H1 (cell line): Measurements from ENCODE around the gene NLGN4X. TPM values are rescaled to one million over a fixed set of nuclear protein-coding genes. Genes with fewer than 3 reads are reported as not detected.

ENCODE experiments used
- BCL11A ChIP-seq, 2 experiments: IDR thresholded peaks; one replicate each; pipeline ENCODE4 v1.6.1; 2011; ENCODE audit warnings: low read depth in 2 of 2, low read length in 2 of 2, mild to moderate bottlenecking in 2 of 2
- CBX8 ChIP-seq: fragments of 300-800, 300-1000 bp; sonication (generic); IDR thresholded peaks from 2 replicates; pipeline ENCODE4 v1.7.1; 2016; ENCODE audit warnings: low read depth, low read length, borderline replicate concordance
- CHD1 ChIP-seq: IDR thresholded peaks from 2 replicates; pipeline ENCODE4 v1.6.1; 2012; ENCODE audit warnings: low read depth, low read length, improper control_type of control experiment
- GTF2F1 ChIP-seq: IDR thresholded peaks from 2 replicates; pipeline ENCODE4 v1.6.1; 2012; ENCODE audit warnings: low read depth, low read length, improper control_type of control experiment, borderline replicate concordance
- JUN ChIP-seq: IDR thresholded peaks from 2 replicates; pipeline ENCODE4 v1.6.1; 2011; ENCODE audit warnings: low read depth, mild to moderate bottlenecking, improper control_type of control experiment, low read length
- KDM1A ChIP-seq: fragments of 200-600, 300-600 bp; sonication (generic); IDR thresholded peaks from 2 replicates; pipeline ENCODE4 v1.7.1; 2016; ENCODE audit warnings: mild to moderate bottlenecking, low read length, borderline replicate concordance
- MAX ChIP-seq: IDR thresholded peaks from 2 replicates; pipeline ENCODE4 v1.6.1; 2012; ENCODE audit warnings: inconsistent platforms
- SP1 ChIP-seq: IDR thresholded peaks from 2 replicates; pipeline ENCODE4 v1.6.1; 2011; ENCODE audit warnings: low read depth, low read length
- SP2 ChIP-seq: IDR thresholded peaks from 2 replicates; pipeline ENCODE4 v1.6.1; 2012; ENCODE audit warnings: mild to moderate bottlenecking, low read length, inconsistent platforms
- YY1 ChIP-seq: IDR thresholded peaks from 2 replicates; pipeline ENCODE4 v1.6.1; 2011; ENCODE audit warnings: low read depth, mild to moderate bottlenecking, low read length
- polyA plus RNA-seq, 7 experiments: library from polyadenylated mRNA; depleted of rRNA in 3 of 7; stranded (reverse) in 5 of 7; unstranded in 2 of 7; fragments of >200 nt in 5 of 7; fragments of 200-250 nt in 2 of 7; gene quantifications; 1 replicate in 5 of 7; 2 replicates in 1 of 7; 4 replicates in 1 of 7; pipeline versions ENCODE4 v1.2.1 to v1.2.3, GENCODE V29; 2011 to 2013; ENCODE audit warnings: missing spikeins in 2 of 7, mixed read lengths in 2 of 7
- total RNA-seq: library from RNA; stranded (reverse); fragmentation: NEBNext Ultra II Directional; extraction: Animal tissue kit (Norgen Biotek cat#: 25700); gene quantifications from 2 replicates; pipeline ENCODE4 v1.2.1, GENCODE V29; 2021

NLGN4X gene
- total and polyA plus RNA-seq, 2 of the 8 experiments (the other 6 are each of a cell fraction or from before 2014, with no cell fraction given) = 104 to 124 TPM

- no peak for TF ChIP-seq SP2
- no peak for TF ChIP-seq YY1
- no peak for TF ChIP-seq KDM1A
- no peak for TF ChIP-seq JUN
- no peak for TF ChIP-seq MAX
- no peak for TF ChIP-seq CHD1
- no peak for TF ChIP-seq CBX8
- TF ChIP-seq GTF2F1 = no peak
- no peak for TF ChIP-seq BCL11A (IDR thresholded peaks at IDR 0.05; ENCODE audit: low read depth in 2 of 2, low read length in 2 of 2)
- no peak for TF ChIP-seq SP1
Observed at GRCh38 chrX:6203462-6204215, 25.0 kb downstream of the NLGN4X start (continued).
